Endometrial microvascular endothelial cells (primary cell): ENCODE data around the gene VSIG8. TPM values are rescaled to one million over a fixed set of nuclear protein-coding genes. Genes with fewer than 3 reads are reported as not detected.

Experiments
- in situ Hi-C: cut with HindIII; loops from 2 replicates; pipeline ENCODE4 v1.10.0; 2017; ENCODE audit warnings: low sequenced_read_pairs, low pct_unique_long_range_greater_than_20kb; ENCODE audit errors: inconsistent ontology term
- total RNA-seq: library from RNA; depleted of rRNA; stranded (reverse); fragments of >200 nt; gene quantifications from one replicate; pipeline ENCODE4 v1.2.3, GENCODE V29; 2015; ENCODE audit errors: inconsistent ontology term

VSIG8 gene
- total RNA-seq, 1 donor from 2014 or later = not detected

- in situ Hi-C loops = no loop called here
Observed at GRCh38 chr1:159821171-159821867, 41.1 kb downstream of the VSIG8 start.

- in situ Hi-C loops = no loop called here
Observed at GRCh38 chr1:159817276-159818041, 45.0 kb downstream of the VSIG8 start.

GRCh38 chr1:159815926-159816325 lies 46.5 kb downstream of the VSIG8 start:
- in situ Hi-C loops = no loop called here

- in situ Hi-C loops = no loop called here
Observed at GRCh38 chr1:159804924-159805323, 57.5 kb downstream of the VSIG8 start.

Other genes starting within 250 kb of the VSIG8 start
- gene CRP, start 148.1 kb downstream of the VSIG8 start, total RNA-seq = not detected
- gene DUSP23, start 81.7 kb downstream of the VSIG8 start, total RNA-seq = 81.6 TPM
- not detected for gene FCRL6, start 60.3 kb downstream of the VSIG8 start, total RNA-seq
- not detected for gene SLAMF8, start 35.8 kb downstream of the VSIG8 start, total RNA-seq
- gene CFAP45, start 37.5 kb upstream of the VSIG8 start, total RNA-seq = 0.19 TPM
- gene TAGLN2, start 62.9 kb upstream of the VSIG8 start, total RNA-seq = 1,070 TPM
- gene IGSF9, start 83.0 kb upstream of the VSIG8 start, total RNA-seq = not detected
- gene SLAMF9, start 91.6 kb upstream of the VSIG8 start, total RNA-seq = not detected
- gene PIGM, start 169.3 kb upstream of the VSIG8 start, total RNA-seq = 3.8 TPM
- gene KCNJ10, start 207.5 kb upstream of the VSIG8 start, total RNA-seq = not detected
- not detected for gene KCNJ9, start 218.9 kb upstream of the VSIG8 start, total RNA-seq
- 6.0 TPM for gene IGSF8, start 236.0 kb upstream of the VSIG8 start, total RNA-seq